Effector CD8-positive, alpha-beta T cell (primary cell): Measurements from ENCODE around the gene MGAT5.

ENCODE experiments used
- DNase-seq: peaks from one replicate; lab custom pipeline; 2025; lab: John Stamatoyannopoulos, UW

Gene MGAT5

DNA sequence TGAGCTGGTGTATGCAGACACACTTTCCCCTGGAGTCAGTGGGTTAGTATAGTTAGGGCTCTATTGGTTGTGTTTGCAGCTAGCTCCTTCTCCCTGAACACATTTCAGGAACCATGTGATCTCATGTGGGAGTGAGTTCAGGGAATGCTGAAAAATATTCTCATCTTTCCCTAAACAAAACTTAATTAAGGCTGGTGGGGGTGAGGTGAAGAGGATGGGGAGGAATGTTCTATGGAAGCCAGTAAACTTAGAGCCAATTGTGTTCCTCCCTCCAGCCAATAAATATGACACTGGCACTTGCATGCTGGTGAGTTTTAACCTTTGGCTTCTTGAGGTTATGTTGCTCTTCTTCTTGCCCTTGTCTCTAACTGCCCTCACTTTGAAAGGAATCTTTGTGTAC is 952 bp downstream of the MGAT5 start:
- no peak for DNase-seq

- DNase-seq: no peak
These were observed 3.1 kb downstream of the MGAT5 start for GRCh38 chr2:134256956-134257355.

DNA sequence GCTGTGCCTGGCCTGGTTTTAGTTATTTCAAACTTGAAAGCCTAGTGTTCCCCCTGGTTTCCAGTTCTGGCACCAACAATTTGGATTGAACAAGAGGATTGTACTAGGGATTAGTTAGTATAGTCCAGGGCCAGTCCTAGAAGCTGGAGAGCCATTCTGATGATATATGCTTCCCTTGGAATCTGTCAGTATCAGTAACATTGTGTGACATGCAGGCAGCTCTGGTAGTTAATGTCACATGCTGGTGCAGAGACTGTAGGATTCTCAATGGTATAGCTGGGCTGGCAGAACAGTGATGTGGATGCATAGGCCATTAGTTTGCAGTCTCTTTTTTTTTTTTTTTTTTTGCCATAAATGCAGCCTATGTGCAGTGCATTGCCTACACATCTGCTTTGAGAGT is 3.6 kb downstream of the MGAT5 start:
- DNase-seq: no peak

DNA sequence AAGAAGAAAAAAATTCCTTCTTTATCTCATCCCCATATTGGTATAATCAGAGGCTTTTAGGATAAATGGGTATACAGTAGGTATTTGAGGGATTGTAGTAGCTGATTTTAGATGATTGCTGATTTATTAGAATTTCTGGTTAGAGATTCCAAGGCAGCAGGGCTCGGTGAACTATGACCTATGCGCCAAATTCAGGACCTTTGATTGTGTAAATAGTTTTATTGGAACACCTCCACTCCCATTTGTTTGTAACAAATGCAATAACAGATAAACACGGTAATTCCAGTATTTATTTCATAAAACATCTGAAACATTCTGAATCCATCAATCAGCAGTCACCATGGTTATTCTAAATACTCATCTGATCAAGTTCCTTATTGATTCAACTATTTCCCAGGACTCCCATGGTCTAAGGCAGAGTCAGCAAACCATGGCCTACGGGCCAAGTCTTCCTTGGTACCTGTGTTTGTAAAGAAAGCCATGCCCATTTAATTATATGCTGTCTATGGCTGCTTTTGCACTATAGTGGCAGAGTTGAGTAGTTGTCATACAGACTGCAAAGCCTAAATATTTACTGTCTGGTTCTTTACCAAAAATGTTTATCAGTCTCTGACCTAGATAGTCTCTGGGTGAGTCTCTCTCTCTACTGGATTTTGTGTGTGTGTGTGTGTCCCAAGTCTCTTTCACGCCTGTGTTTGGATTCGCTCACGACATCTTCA is 4.3 kb downstream of the MGAT5 start:
- no peak for DNase-seq

DNA sequence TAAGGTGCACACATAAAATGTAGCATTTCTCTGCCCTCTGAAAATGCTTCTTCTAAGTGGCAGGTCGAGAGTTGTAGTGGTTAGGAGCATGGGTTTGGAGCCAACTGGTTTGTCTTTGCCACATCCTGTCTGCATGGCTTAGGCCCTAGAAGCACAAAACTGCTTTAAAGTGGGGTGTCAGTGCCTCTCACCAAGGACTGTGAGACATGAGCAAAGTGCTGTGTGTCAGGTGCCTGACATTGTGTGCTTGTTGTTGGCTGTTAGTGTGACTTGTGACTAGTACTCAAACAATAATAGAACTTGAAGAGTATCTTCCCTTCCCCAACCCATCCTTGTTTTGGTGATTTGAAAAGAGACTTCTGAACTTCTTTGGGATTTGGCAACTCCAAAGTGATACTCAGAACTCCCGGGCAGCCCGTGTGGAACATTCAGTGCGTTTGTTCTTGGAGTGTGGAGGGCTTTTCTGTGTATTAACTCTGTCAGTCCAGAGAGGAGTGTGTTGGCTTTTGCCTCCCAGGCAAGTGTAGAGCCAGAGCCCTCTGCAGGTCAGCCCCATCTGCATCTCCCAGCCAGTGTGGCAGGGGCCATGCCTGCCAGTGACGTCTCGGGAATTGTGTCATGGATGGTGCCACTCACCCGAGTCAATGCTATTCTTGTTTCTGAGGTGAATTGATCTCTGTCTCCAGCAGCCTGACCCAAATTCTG is 5.0 kb downstream of the MGAT5 start:
- DNase-seq: no peak

GRCh38 chr2:134259571-134259970 is 5.7 kb downstream of the MGAT5 start:
- DNase-seq: no peak

GRCh38 chr2:134259994-134260393 is 6.1 kb downstream of the MGAT5 start:
- DNase-seq: no peak

DNA sequence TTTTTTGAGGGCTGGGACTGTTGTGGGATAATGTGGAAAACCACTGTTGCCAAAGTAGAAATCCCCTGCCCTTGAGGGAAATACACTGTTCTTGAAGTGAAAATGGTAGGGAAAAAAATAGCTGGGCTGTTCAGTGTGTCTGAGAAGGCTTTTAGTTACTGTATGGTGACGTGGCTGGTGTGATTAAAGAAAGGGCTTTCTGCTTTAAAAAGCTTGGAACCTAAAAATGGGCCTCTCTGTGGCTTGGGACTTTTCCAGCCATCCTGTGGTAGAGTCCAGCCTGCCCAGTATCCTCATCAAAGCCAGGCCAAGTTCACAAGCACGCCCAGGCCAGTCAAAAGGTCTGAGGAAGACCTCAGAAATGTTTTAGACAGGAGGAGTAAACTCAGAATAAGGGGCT is 6.8 kb downstream of the MGAT5 start:
- DNase-seq: no peak

DNA sequence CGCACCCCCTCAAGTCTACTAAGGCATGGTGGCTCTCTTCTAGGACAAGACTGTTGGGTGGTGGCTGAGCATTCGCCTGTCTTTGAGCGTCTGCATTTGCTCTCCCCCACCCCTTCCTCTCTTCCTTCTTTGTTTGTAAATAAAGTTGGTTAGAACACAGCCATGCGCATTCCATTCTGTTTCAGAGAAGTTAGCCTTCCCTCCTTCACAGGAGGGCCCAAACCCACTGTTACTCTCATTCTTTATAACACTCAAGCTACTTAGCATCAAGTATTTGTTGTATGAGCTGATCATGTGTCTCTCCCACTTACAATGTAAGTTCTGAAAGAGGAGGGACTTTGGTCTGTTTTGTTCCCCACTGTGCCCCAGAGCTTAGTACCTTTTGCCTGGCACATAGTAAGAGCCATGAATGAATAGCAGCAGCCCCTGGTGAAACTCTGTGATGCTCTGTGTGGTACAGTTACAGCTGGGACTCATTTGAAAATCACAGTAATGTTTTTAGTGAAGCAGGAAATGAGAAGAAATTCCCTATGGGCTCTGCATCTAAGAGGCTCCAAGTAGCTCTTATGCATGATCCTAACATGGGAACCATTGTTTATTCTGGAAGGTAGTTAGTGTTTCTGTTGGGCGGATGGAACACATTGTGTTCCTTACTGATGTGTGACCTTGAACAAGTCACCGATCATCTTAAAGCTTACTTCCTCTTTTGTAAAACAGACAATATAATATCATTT is 7.7 kb downstream of the MGAT5 start:
- DNase-seq: no peak

- DNase-seq: no peak
These were observed 8.8 kb downstream of the MGAT5 start for GRCh38 chr2:134262684-134263083.

- DNase-seq: no peak
These were observed 14.4 kb downstream of the MGAT5 start for GRCh38 chr2:134268265-134268664.

DNA sequence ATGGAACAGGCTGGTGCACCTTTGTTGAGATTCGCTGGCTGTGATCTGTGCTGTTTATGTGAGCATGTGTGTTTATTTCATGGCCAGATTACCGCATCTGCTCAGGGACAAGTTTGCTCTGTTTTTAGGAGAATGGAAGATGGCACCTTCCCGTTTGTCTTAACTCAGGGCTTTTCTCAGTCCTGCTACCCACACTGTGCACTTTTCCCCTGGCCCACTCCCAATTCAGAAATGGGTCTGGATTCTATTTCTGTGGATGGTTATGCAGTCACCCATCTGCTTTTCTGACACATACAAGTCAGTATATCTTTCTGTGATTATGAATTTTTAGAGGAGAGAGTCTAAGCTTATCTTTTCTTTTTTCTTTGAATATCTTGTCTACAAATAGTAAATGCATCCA is 15.4 kb downstream of the MGAT5 start:
- no peak for DNase-seq

GRCh38 chr2:134269972-134270735 is 16.3 kb downstream of the MGAT5 start:
- DNase-seq: no peak

DNA sequence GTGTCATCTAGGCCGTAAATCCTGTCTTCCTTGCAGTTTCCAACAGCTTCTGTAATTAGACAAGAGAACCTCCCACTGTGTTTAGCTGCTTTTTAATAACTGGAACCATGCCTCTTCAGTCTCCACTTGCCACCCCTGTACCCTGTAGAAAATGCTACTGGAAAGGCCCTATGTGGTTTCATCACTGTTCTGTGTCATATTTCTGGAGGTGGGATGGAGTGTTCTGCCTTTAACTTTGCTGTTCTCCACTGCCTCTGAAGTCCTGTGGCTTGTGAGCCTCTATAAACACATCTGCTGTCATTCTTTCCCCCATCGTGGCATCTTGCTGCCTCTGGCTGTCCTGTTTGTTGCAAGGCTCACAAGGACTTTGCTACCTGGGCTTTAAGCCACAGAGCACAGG is 17.9 kb downstream of the MGAT5 start:
- no peak for DNase-seq

DNA sequence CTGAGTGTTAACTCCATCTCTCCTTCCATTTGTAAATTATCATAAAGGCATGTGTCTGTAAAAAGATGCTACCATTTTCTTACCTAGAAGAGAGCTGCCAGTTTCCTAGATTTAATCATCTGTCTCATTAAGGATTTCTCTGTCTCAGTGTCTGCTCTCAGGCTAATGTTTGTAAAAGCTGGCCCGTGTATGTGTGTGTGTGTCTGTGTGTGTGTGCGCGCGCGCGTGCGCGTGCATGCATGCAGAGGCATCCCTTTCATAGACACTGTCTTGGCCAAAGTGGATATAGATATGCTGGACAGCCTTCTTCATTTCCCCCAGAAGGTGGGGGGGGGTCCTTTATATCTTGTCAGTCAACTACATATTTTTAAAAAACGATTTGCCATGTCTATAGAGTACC is 18.9 kb downstream of the MGAT5 start:
- DNase-seq: no peak

DNA sequence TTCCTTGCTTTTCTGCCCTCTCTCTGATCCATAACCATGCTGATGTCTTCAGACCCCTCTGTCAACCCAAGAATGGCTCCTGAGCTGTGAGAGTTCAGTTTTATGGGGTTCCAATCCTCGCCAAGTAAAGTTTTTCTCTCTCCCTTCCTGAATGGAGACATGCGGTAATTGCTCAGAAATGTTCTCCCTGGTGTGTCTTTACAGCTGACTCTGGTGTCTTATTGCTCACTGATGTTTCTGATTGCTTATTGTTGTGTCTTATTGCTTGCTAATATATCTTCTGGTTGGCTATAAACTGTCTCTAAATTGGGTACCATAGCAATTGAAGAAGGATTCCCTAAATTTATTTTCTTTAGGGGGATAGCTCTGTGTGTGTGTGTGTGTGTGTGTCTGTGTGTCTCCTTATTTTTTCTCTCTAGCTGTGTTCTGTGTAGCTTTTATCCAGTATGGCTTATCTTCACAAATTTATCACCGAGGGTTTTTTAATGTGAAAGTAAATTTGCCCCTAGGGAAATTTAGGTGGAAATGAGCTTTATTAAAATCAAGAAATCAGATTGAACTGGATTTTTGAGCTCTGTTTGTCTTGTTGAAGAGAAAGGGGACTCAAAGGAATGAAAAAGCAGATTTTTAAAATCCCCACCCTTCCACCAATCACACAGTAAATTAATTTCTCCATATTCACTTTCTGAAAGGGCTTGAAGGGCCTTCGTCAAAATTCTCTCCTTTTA is 19.5 kb downstream of the MGAT5 start:
- DNase-seq: no peak

DNA sequence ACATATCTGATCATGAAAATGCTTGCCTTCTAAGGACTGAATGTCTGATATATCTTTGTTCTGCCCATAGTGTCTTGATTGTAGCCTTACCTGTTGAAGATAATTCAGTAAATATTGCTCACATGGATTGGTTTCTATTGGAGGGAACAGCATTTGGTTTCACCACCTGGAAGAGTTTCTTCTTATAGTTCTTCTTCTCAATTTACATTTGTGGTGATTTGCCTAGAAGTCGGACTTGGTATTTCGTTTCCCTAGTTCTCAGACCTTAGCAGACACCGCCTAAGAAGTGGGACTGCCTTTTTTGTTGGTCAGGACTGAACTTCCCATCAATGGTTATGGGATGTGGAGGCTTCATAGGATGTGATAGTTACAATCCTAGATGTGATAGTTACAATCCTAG is 20.2 kb downstream of the MGAT5 start:
- DNase-seq: no peak

- DNase-seq: no peak
These were observed 21.4 kb downstream of the MGAT5 start for GRCh38 chr2:134275058-134275862.

DNA sequence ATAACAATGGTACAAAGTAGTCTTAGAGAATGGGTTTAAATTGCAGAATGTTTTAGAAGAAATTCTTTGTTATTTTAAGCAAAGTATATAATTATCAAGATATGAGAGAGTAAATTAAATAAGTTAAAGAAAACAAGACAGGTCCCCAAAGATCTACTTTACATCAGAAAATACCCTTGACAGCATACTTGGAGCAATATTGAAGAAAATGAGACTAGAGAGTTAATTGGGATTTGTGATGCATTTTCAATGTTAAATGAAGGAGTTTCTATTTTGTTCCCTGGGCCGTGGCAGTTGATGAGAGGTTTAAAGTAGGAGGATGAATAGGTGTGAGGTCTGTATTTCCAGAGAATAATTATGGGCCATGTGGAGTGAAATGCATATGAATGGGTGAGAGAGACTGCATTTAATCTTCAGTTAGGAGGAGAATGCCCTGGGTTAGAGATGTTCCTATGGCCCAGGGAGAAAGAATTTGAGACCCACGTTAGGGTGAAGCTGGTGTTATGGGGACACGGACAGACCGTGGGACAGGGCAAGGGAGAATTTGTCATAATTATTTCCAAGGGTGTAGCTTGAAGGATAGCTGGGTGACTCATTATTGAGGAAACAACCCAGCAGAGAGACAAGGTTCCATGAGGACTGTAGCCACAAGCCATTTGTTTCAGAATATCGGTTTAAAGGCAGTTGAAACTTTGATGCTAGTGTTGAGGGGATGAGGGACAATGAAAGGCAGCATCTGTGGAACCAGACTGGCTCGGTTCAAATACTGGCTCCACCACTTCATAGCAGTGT is 22.7 kb downstream of the MGAT5 start:
- no peak for DNase-seq

GRCh38 chr2:134277223-134277622 is 23.4 kb downstream of the MGAT5 start:
- DNase-seq: no peak
